Measurements from ENCODE around the gene CFAP221.

GRCh38 chr2:119681868-119682220 lies 137.6 kb downstream of the CFAP221 start:
- TF ChIP-seq CTCF (IDR thresholded peaks at IDR 0.05) (no peak), POLR2A (IDR thresholded peaks at IDR 0.05) (no peak)
